ENCODE data around the gene PRPH2.

PRPH2 gene, protein sequence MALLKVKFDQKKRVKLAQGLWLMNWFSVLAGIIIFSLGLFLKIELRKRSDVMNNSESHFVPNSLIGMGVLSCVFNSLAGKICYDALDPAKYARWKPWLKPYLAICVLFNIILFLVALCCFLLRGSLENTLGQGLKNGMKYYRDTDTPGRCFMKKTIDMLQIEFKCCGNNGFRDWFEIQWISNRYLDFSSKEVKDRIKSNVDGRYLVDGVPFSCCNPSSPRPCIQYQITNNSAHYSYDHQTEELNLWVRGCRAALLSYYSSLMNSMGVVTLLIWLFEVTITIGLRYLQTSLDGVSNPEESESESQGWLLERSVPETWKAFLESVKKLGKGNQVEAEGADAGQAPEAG

DNA sequence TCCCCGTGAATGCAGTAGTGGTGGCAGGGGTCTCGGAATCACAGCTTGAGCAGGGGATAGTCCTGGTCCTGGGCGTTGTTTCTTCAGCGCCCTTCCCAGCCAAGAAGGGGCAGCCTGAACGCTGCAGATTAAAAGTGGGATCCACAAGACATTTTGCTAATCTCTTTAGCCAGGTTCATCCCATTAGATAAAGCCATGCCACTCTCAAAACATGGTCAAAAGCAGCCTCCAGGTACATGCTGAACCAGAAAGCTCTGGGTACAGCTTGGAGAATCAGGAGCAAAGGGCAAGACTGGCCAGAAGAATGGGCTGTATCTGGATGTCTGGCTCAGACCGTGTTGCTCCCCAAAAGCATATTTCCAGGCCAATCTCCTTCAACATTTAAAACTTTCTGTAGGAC lies at the start of gene PRPH2:
Gene PRPH2 (minus strand): TSS at position 101 of the 400 bp plus-strand sequence. CDS start 263 bp downstream, outside the sequence.
- DNase-seq (ENCODE audit: extremely low read depth in 1 of 2, low read depth in 1 of 2), result no peak

DNA sequence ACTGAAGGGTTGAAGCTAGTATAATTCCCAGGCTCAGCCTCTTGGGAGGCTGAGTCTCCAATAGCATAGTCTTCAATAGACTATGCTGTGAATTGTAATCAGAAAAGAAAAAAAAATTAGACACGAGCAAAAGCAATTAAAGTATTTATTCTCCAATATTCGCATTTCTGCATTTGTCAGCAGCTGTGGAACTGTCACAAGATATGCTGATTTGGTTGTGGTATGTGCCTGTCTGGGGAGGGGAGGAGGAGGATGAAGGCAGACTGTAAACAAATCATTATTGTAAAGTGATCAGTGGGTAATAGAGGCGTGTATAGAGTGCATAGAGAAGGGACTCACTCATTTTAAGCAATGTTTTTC lies 49.3 kb upstream of the PRPH2 start:
- DNase-seq (ENCODE audit: extremely low read depth in 1 of 2, low read depth in 1 of 2), result no peak

DNA sequence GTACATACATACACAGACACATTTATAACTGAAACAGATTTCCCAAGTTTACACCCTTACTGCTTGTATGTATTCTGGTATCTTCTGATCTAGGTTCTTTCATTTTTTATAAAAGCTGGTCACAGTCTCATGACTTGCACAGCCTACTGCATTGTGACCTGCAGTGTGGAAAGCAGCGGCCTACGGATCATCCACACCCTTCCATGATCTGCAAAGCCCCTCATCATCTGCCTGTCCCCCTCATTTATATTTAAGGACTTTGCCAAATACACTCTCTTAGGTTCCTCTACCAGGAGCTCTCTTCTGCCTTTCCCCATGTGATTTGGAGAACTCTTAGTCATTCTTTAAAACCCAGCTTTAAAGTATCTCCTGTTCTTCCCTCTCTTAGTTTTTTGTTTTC lies 47.4 kb upstream of the PRPH2 start:
- no peak for DNase-seq (ENCODE audit: extremely low read depth in 1 of 2, low read depth in 1 of 2)

DNA sequence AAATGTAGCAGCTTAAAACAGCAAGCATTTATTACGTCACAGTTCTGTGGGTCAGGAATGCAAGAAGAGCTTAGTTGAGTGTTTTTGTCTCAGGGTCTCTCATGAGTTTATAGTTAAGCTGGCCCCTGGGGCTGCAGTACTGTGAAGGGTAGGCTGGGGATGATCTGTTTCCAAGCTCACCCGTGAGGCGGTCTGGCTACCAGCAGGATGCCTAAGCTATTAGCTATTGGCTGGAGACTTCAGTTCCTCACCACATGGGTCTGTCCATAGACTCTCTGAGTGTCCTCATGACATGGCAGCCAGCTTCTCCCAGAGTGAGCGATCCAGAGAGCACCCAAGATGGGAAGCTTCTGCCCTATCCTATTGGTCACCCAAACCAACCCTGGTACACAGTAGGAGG lies 46.7 kb upstream of the PRPH2 start:
- no peak for DNase-seq (ENCODE audit: extremely low read depth in 1 of 2, low read depth in 1 of 2)

DNA sequence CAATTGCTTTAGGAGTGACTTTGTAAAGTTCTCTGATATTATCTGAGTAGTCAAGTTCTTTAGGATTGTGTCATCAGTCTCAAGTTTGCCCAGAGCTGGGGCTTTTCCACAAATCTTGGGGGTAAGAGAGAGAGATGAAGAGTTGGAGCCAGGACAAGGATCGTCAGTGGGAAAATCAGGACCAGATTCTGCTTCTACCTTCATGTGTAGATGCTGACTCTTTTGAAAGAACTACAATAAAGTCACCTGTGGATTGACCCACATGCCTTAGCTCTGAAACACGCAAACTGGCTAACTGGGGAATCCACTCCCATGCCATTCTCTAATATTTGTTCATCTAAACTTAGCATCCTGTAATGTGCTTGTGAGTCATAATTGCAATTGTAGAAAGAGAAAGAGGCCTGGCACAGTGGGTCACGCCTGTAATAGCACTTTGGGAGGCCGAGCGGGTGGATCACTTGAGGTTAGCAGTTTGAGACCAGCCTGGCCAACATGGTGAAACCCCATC lies 43.8 kb upstream of the PRPH2 start:
- no peak for DNase-seq (ENCODE audit: extremely low read depth in 1 of 2, low read depth in 1 of 2)

DNA sequence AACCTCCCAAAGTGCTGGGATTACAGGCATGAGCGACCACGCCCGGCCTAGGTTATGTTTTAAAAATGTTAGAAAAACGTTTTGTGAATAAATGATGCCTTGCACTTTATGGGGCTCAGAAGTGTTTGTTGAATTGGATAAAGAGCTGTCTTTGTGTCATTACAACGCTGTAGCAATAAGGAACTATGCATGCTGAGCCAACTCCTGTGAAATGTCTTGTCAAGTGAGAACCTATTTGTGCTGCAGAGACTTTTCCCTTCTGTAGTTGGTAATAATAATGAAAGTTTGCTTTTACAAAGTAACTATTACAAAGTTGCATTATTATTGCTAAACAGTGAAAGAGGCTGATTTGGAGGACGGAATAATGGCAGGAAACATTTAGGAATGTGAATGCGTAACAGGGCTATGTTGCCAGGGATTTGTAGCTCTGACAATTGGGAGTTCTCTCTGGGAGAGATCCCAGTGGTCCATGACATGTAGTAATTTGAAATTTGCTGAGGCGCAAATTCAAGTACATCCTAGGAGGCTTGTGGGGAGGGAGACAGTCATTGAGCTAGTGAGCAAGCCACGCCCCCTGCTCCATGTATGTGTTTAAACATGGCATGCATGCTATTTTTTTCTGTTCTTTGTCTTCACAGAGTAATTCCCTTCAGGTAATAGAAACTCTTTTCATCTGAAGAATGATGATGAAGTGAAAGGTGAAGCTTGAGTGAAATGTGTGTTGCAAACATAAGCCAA lies 42.7 kb upstream of the PRPH2 start:
- DNase-seq (ENCODE audit: extremely low read depth in 1 of 2, low read depth in 1 of 2), result no peak

DNA sequence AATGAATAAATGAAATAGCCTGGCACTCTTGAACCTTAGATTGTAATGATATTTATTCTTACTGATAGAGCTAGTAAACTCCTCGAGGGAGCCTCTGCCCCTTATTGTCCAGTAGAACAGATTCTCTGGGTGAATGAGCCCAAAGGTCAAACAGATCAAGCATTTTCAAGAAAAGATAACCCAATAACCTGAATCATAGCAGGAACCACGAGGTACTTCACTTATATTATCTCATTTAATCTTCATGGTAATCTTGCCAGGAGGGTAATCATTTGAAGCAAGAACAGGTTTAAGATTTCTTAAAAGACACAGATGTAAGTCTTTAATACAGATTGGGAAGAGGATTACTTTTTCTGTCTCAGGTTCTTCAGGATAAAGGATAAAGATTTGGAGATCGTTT lies 40.6 kb upstream of the PRPH2 start:
- no peak for DNase-seq (ENCODE audit: extremely low read depth in 1 of 2, low read depth in 1 of 2)

DNA sequence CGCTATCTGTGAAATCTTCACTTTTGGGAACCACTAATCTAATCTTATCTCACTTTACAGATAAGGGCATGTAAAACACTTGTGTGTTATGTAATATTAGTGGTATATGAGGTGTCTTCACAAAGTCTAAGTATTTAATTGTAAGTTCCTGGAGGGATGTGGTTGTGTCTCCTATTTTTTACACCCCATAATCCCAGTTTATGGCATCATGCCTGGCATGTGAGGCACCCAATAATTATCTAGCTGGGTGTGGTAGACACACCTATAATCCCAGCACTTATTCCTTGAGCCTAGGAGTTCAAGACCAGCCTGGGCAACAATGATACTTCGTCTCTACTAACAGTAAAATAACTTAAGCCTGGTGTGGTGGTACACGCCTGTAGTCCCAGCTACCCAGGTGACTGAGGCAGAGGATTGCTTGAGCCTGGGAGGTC lies 40.0 kb upstream of the PRPH2 start:
- no peak for DNase-seq (ENCODE audit: extremely low read depth in 1 of 2, low read depth in 1 of 2)

DNA sequence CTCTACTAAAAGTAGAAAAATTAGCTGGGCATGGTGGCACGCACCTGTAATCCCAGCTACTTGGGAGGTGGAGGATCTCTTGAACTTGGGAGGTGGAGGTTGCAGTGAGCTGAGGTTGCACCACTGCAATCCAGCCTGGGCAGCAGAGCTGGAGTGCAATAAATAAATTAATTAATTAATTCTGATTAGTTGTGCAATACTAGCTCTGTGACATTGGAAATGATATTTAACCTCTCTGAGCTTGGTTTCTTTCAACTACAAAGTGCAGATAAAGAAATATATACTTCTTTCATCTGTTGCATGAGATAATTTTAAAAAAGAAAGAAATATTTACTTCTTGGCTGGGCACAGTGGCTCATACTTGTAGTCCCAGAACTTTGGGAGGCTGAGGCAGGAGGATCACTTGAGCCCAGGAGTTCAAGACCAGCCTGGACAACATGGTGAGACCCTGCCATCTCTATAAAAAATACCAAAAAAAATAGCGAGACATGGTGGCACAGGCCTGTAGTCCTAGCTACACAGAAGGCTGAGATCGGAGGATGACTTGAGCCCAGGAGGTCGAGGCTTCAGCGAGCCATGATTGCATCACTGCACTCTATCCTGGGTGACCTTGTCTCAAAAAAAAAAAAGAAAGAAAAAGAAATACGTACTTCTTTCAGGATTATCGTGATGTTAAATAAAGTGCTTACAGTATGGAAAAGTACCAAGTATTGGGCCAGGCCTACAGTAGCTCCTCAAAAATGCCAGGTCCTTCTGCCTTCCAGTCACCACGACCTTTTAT lies 39.1 kb upstream of the PRPH2 start:
- DNase-seq (ENCODE audit: extremely low read depth in 1 of 2, low read depth in 1 of 2), result no peak

DNA sequence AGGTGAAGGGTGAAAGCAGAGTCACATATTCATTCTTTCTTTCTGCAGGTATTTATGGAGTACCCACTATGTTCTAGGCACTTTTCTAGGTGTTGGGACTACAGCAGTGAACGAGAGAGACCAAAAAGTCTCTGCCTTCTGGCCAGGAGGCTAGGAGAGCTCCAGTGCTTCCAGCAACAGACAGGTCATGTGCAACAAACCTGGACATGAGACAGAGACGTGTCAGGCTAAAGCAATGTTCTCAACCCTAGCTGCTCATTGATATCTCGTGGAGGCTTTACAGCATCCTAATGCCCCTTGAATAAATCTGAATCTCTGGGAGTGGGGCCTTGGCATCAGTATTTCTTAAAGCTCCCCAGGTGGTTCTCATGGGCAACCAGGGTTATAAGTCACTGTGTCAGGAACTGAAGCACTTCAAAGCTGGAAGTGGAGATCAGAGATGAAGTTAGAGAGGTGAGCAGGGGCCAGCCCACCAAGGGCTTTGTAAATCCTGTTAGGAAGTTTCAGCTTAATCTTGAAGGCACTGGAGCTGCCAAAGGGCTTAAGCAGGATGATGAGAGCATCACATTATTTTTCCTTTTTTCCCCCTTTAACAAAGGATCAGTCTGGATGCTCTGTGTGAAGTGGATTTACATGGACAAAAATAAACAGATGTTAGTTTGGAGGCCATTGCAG lies 36.5 kb upstream of the PRPH2 start:
- DNase-seq (ENCODE audit: extremely low read depth in 1 of 2, low read depth in 1 of 2), result no peak

DNA sequence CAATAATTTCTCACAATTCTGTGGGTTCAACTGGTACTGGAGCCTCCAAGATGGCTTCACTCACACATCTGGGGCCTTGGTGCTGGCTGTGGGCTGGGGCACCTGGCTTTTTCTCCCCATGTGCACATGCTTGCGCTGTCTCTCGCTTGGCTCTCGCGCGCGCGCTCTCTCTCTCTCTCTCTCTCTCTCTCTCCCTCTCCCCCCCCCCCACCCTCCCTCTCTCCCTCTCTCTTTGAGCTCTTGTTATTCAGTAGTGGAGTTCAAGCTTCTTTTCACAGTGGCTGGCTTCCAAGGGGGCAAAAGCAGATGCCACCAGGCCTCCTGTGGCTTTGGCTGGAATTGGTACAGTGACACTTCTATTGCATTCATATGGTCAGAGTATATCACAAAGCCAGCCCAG lies 34.3 kb upstream of the PRPH2 start:
- DNase-seq (ENCODE audit: extremely low read depth in 1 of 2, low read depth in 1 of 2), result no peak

DNA sequence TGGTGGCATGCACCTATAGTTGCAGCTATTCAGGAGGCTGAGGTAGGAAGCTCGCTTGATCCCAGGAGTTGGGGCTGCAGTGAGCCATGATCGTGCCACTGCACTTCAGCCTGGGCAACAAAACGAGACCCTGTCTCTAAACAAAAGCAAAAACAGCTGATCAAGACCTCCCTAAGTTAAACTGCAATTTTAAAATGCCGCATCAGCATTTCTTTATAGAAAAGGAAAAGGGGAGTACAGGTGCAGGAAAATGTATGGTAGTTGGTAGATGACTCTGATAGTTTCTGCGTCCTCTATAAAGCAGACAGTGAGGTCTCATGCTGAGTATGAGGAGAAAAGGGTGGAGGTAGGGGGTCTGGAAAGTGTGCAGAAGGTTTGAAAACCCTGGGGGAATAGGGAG lies 32.4 kb upstream of the PRPH2 start:
- no peak for DNase-seq (ENCODE audit: extremely low read depth in 1 of 2, low read depth in 1 of 2)

DNA sequence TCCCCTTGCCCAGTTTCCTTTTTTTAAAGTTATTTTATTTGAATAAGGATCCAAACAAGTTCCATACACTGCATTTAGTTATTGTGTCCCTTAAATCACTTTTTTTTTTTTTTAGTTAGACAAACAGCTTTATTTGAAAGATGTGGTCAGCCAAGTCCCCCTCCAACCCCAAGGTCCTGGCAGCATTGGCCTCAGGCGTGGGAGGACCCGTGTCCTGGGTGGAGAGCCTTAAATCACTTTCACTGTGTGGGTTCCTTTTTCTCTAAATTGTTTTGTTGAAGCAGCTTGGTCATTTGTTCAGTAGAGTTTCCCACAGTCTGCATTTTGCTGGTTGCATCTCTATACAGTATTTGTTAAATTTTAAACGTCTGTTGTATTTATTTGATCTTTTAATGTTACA lies 28.7 kb upstream of the PRPH2 start:
- no peak for DNase-seq (ENCODE audit: extremely low read depth in 1 of 2, low read depth in 1 of 2)

DNA sequence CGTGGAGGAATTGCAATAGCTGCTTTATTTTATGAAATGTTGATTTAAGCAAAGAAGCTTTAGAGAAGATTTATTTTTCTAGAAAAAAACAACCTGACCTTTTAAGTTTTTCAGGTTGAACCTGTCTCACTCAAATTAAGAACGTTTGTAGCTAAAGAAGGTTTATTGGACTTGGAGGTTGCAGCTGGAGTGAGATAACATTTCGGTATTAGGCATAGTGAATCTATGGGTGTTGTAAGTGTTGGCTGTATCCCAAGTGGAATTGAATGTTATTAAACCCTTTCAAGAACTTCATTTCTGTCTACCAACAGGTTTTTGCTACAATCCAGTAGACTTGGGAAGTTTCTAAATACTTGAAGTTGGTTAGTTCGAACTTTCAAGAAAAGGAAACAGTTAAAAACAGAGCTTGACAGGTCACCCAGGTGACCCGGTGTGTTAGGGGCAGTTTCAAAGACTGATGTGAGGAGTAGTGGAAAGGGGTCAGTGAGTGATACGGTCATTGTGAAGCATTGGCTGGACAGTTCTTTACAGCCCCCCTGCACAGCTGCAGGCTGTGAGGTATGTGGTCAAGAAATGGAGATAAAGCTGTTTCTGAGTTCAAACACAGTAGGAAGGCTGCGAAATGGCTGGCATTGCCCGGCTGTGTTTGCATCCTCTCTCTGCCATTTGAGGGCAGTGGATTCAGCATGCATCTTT lies 26.0 kb upstream of the PRPH2 start:
- no peak for DNase-seq (ENCODE audit: extremely low read depth in 1 of 2, low read depth in 1 of 2)

DNA sequence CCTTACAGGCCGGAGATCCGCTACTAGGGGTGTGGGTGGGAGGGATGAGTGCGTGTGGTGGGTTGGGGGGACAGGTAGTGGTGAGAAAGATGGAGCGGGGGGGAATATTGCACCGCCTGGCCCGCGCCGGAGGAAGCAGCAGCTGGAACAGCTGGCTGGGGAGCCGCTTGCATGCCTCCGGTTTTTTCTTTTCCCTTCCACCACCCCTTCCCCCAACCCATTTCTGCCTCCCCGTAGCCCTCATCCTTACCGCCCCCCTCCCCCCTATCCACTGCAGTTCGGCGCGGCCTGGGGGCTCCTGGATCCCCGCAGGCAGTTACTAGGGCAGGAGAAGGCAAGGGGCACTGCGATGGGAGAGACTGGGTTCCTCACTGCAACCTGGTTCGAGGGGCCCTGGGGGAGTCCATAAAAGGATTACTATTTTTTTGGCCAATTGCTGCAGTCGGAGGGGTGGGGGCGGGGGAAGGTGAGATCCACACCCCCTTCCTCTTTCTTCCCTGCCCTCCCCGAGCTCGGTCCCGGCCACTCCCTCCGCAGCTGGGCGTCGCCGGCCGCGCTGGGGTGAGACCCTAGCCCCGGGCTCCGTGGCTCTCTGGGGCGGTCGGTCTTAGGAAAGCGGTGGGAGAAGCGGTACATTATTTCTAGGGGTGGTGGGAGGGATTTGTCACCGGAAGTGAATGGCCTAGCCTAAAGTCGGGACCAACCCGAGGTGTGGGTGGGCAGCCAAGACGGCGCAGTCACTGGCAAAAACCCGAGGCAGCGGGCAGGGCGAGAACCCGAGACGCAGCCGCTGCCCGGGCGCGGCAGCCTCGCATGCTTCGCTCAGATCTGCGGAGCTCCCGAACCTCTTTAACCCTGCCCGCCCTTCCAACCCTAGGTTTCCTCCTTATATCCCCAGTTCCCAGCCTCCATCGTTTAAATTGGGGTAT lies 24.3 kb upstream of the PRPH2 start:
- peak; percentile 75 to 76 for DNase-seq (ENCODE audit: extremely low read depth in 1 of 2, low read depth in 1 of 2)

DNA sequence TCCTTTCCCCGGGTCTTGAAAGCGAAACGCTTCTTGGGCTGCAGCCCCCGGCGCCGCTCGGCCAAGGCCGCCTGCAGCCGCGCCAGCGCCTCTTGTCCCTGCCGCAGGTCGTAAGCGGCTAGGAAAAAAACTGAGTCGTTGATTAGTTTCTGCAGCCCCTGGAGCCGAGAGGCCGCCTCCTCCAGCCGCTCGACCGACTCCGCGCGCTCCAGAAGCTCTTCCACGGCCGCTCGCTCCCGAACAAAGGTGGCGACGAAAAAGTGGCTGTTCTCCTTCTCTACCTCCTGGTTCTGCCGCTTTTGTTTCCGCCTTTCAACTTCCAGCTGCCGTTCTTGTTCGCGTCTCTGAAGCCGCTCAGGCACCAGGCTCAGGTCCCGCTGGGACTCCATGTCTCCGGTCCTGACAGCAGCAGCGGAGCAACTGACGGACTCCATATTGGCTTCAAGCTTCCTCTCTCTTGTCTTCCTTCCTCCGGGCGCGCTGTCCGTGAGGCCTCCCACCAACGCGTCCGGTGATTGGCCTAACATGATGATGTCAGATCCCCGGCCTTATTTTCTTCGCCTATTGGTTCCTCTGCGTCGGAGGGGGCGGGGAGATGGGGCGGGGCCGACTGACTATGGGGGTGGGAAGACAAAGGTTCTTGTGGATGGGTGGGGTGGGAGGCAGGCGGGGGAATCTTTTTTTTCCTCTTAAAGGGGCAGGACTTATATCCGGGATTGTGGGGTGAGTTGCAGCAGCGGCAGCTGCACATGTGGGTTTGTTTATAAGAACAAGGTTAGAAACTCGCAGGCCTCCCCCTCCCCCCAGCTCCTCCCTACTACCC lies 23.5 kb upstream of the PRPH2 start, which contains the start of gene TBCC:
Gene TBCC (minus strand): TSS at position 464 of the 823 bp plus-strand sequence. CDS start 30 bp downstream, at position 434.
- DNase-seq (ENCODE audit: extremely low read depth in 1 of 2, low read depth in 1 of 2), result peak; percentile 80 to 92

DNA sequence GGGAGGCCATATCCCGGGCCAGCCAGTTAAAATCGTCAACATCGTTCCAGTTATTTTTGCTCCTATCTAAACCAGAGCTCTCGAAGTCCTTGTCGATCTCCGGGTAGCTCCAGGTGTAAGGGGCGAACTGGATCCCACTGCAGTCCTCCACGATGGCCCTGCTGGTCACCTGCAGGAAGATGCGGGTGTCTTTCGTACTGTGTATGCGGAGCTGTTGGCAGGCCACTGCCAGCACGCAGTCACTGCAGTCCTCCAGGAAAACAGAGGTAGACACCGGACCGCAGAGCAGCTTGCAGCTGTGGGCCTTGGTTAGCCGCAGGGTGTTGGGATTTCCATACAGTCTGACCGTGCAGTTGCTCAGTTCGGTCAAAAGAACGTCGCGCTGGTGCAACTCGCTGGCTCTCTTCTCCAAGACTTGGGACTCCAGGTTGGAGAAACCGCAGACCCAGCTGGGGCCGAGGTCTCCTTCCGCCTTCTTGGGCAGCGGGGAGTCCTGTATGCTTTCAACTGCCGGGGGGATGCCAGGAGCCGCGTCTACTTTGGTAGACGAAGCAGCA lies 22.8 kb upstream of the PRPH2 start:
- peak; percentile 11 to 31 for DNase-seq (ENCODE audit: extremely low read depth in 1 of 2, low read depth in 1 of 2)

DNA sequence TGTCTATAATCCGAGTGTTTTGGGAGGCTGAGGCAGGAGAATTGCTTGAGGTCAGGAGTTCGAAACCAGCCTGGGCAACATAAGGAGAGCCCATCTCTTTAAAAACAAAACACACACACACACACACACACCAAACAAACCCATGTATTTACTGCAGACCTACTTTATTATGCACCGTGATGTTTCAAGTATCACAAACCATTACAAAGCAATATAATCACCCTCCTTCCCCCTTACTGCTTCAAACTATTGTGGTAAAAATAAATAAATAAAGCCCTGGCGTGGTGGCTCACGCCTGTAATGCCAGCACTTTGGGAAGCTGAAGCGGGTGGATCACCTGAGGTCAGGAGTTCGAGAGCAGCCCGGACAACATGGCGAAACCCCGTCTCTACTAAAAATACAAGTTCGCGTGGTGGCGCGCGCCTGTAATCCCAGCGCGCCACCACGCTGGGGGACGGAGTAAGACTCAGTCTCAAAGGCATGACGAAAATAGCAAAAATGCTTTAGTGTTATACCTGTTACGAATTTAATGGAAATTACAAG lies 22.0 kb upstream of the PRPH2 start:
- no peak for DNase-seq (ENCODE audit: extremely low read depth in 1 of 2, low read depth in 1 of 2)
